ENCODE measurements around the gene RPL11. TPM values are rescaled to one million over a fixed set of nuclear protein-coding genes. Genes with fewer than 3 reads are reported as not detected.

The RPL11 gene
- total and polyA plus RNA-seq, 2 of the 4 experiments (the other 2 are of a cell fraction), result 452 to 1,692 TPM

- in situ Hi-C loops (cut with MboI; ENCODE audit: low sequenced_read_pairs) (no loop called here), dilution Hi-C loops (cut with HindIII; ENCODE audit: low sequenced_read_pairs, unreplicated experiment) (no loop called here), intact Hi-C loops (cut with micrococcal nuclease) (no loop called here)
- H2BK5ac ChIP-seq (ENCODE audit: low read depth, low read length, poor library complexity, severe bottlenecking), result peak overlapping the region; percentile 51
- no peak overlapping the region for H4K5ac ChIP-seq (ENCODE audit: low read depth, low read length)
- peak overlapping the region in 1 of 2 experiments; percentile 2; a peak in 1 of 4 replicates for H4K8ac ChIP-seq (ENCODE audit: low read depth in 2 of 2, low read length in 2 of 2)
- H2AK5ac ChIP-seq (ENCODE audit: low read depth, low read length), result no peak overlapping the region
- DNase-seq (peak; percentile 91), ATAC-seq (ENCODE audit: low read depth) (peak; percentile 99)
- H3K27me3 ChIP-seq (ENCODE audit: control insufficient read depth, insufficient read depth, low read length), result no peaks in the 10 kb centered on the region
- H4K20me1 ChIP-seq (ENCODE audit: insufficient read depth, low read length), result peaks cover 21% of the 10 kb centered on the region
- peaks cover 3 to 62% of the 10 kb centered on the region in 2 experiments; a peak in 2 of 4 replicates for H3K79me1 ChIP-seq (ENCODE audit: low read depth in 1 of 2, low read length in 2 of 2)
- H4K91ac ChIP-seq (ENCODE audit: insufficient read depth, low read depth, low read length), result no peak overlapping the region
- 10% methylated on average over 2 of the region's 9 CpGs; no CpG with 5 or more reads in 1 of the 2 experiments for WGBS, 2 experiments (ENCODE audit: extremely low coverage in 2 of 2, insufficient read length in 1 of 2)
- H3K4me2 ChIP-seq (ENCODE audit: low read depth, low read length), result peak overlapping the region; percentile 72
- no peaks in the 10 kb centered on the region; the same call in 1 of the 2 replicates for H3K36me3 ChIP-seq (ENCODE audit: control insufficient read depth, insufficient read depth, low read length)
- CTCF ChIA-PET, result no interaction called here
- no TSS peak for BruUV-seq (replicated peaks)
- no peak overlapping the region for H2BK120ac ChIP-seq (ENCODE audit: low read depth, low read length)
- no peak overlapping the region for H3K14ac ChIP-seq (replicated peaks; ENCODE audit: low read depth, low read length)
- no peak overlapping the region for H2BK20ac ChIP-seq (ENCODE audit: low read depth, low read length)
- no peak overlapping the region for H3K4me3 ChIP-seq (ENCODE audit: insufficient read depth, low read depth, low read length)
- H3K56ac ChIP-seq (ENCODE audit: extremely low read depth, insufficient read depth, low read length), result no peak overlapping the region
- no peak overlapping the region for H2AK9ac ChIP-seq (replicated peaks; ENCODE audit: low read depth, low read length, poor library complexity)
- H3K23ac ChIP-seq (ENCODE audit: low read depth, low read length), result no peak overlapping the region; the same call in 1 of the 2 replicates
- peak overlapping the region; percentile 39 for H2AFZ ChIP-seq (replicated peaks; ENCODE audit: low read length, poor library complexity)
- TF ChIP-seq ELK1 (IDR thresholded peaks at IDR 0.05; ENCODE audit: borderline replicate concordance, low read depth, low read length) (no peak), NFE2L2 (IDR thresholded peaks at IDR 0.05; ENCODE audit: low read depth, low read length) (no peak), USF2 (IDR thresholded peaks at IDR 0.05; ENCODE audit: low read depth, low read length) (peak; percentile 82), RAD21 (IDR thresholded peaks at IDR 0.05; ENCODE audit: low read length) (no peak), POLR2A (IDR thresholded peaks at IDR 0.05; ENCODE audit: low read depth, low read length) (no peak), FOS (IDR thresholded peaks at IDR 0.05; ENCODE audit: low read depth, low read length) (no peak), CEBPB (IDR thresholded peaks at IDR 0.05; ENCODE audit: low read depth, low read length) (peak; percentile 95), CTCF (conservative IDR thresholded peaks at IDR 0.05; ENCODE audit: low read depth, low read length) (no peak), MXI1 (IDR thresholded peaks at IDR 0.05; ENCODE audit: borderline replicate concordance, low read depth, low read length) (peak; percentile 94), CHD1 (IDR thresholded peaks at IDR 0.05; ENCODE audit: low read depth, low read length) (no peak), RFX5 (IDR thresholded peaks at IDR 0.05; ENCODE audit: low read depth, low read length) (no peak), BHLHE40 (IDR thresholded peaks at IDR 0.05; ENCODE audit: low read depth, low read length) (peak; percentile 29), MAFK (IDR thresholded peaks at IDR 0.05; ENCODE audit: low read depth, low read length) (no peak), SMC3 (IDR thresholded peaks at IDR 0.05; ENCODE audit: low read depth, low read length) (no peak), RCOR1 (IDR thresholded peaks at IDR 0.05; ENCODE audit: insufficient replicate concordance, low read length) (no peak), MAZ (IDR thresholded peaks at IDR 0.05; ENCODE audit: borderline replicate concordance, low read depth, low read length) (no peak; the same call in 1 of the 2 replicates)
- H2BK15ac ChIP-seq (ENCODE audit: low read depth, low read length), result no peak overlapping the region
- POLR2A ChIA-PET (ENCODE audit: unreplicated experiment), result no interaction called here
- no peak overlapping the region for H3K4ac ChIP-seq (ENCODE audit: low read depth, low read length)
- no peaks in the 10 kb centered on the region for H3K9me3 ChIP-seq (ENCODE audit: control insufficient read depth, insufficient read depth, low read length)
- peaks cover 17% of the 10 kb centered on the region for H3K9me1 ChIP-seq (ENCODE audit: insufficient read depth, low read length)
- H3K9ac ChIP-seq (ENCODE audit: low read depth, low read length), result no peak overlapping the region
- H3K27ac ChIP-seq (ENCODE audit: insufficient read depth, low read length), result peak overlapping the region; percentile 57; the same call in 1 of the 2 replicates
- H3K18ac ChIP-seq (ENCODE audit: low read depth, low read length), result no peak overlapping the region
- peaks cover 15% of the 10 kb centered on the region for H3K4me1 ChIP-seq (ENCODE audit: control insufficient read depth, insufficient read depth, low read length)
These were observed 35.8 kb downstream of the RPL11 start for GRCh38 chr1:23727362-23727811.
